ENCODE measurements around the gene USP10. TPM values are rescaled to one million over a fixed set of nuclear protein-coding genes. Genes with fewer than 3 reads are reported as not detected.
A peak's percentile ranks its signal among the peaks of the same experiment; 100 is the strongest.

The USP10 gene
- total RNA-seq, 6 experiments from 2014 or later: 41.5 to 53.2 (median 44.6) TPM

- Histone ChIP-seq H3K4me1 (peaks cover 0 to 86% (median 43%) of the 10 kb centered on the region in 4 donors), H3K9me3 (no peaks in the 10 kb centered on the region), H3K36me3 (no peaks in the 10 kb centered on the region), H3K4me3 (no peak overlapping the region), H3K27me3 (no peaks in the 10 kb centered on the region), H3K27ac (peak overlapping the region in 2 of 3 donors; percentile 39 to 70)
- ATAC-seq: peak in 3 of 4 donors; percentile 16 to 18 (median 17)
- peak in 1 of 3 donors; percentile 64 for DNase-seq
- intact Hi-C loops (cut with DNase I): no loop called here
- TF ChIP-seq, protein P1, sequence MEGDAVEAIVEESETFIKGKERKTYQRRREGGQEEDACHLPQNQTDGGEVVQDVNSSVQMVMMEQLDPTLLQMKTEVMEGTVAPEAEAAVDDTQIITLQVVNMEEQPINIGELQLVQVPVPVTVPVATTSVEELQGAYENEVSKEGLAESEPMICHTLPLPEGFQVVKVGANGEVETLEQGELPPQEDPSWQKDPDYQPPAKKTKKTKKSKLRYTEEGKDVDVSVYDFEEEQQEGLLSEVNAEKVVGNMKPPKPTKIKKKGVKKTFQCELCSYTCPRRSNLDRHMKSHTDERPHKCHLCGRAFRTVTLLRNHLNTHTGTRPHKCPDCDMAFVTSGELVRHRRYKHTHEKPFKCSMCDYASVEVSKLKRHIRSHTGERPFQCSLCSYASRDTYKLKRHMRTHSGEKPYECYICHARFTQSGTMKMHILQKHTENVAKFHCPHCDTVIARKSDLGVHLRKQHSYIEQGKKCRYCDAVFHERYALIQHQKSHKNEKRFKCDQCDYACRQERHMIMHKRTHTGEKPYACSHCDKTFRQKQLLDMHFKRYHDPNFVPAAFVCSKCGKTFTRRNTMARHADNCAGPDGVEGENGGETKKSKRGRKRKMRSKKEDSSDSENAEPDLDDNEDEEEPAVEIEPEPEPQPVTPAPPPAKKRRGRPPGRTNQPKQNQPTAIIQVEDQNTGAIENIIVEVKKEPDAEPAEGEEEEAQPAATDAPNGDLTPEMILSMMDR (IDR thresholded peaks at IDR 0.05): no peak
- TF ChIP-seq POLR2A (IDR thresholded peaks at IDR 0.05): no peak
- WGBS (ENCODE audit: insufficient coverage, low coverage, low lambda C conversion rate, missing lambda C conversion rate): 14% methylated on average over 12 of the region's 12 CpGs
Measured at GRCh38 chr16:84737192-84738011, 37.6 kb downstream of the USP10 start.

- H3K27me3 ChIP-seq: no peaks in the 10 kb centered on the region
- H3K4me1 ChIP-seq: peaks cover 0 to 82% (median 38%) of the 10 kb centered on the region in 4 donors
- no peaks in the 10 kb centered on the region for H3K36me3 ChIP-seq
- peak overlapping the region in 1 of 3 donors; percentile 70 for H3K27ac ChIP-seq
- no peaks in the 10 kb centered on the region for H3K9me3 ChIP-seq
- 21% methylated on average over 8 of the region's 8 CpGs for WGBS (ENCODE audit: insufficient coverage, low coverage, low lambda C conversion rate, missing lambda C conversion rate)
- intact Hi-C loops (cut with DNase I): no loop called here
- ATAC-seq (peak; percentile 55 to 67 (median 60)), DNase-seq (peak; percentile 67 to 76 (median 70))
- TF ChIP-seq, protein P1 (IDR thresholded peaks at IDR 0.05): peak; percentile 76 to 92 (median 89)
- TF ChIP-seq POLR2A (IDR thresholded peaks at IDR 0.05): no peak
- H3K4me3 ChIP-seq: no peak overlapping the region
Measured at GRCh38 chr16:84738255-84739038, 38.6 kb downstream of the USP10 start.

GRCh38 chr16:84739349-84740124 lies 39.7 kb downstream of the USP10 start:
- Histone ChIP-seq H3K36me3 (no peaks in the 10 kb centered on the region), H3K4me1 (peaks cover 0 to 74% (median 36%) of the 10 kb centered on the region in 4 donors), H3K9me3 (no peaks in the 10 kb centered on the region), H3K27me3 (no peaks in the 10 kb centered on the region), H3K27ac (peak overlapping the region in 1 of 3 donors; percentile 70), H3K4me3 (no peak overlapping the region)
- TF ChIP-seq POLR2A (IDR thresholded peaks at IDR 0.05): no peak
- TF ChIP-seq, protein P1 (IDR thresholded peaks at IDR 0.05): no peak
- 44% methylated on average over 5 of the region's 7 CpGs for WGBS (ENCODE audit: insufficient coverage, low coverage, low lambda C conversion rate, missing lambda C conversion rate)
- intact Hi-C loops (cut with DNase I): no loop called here
- ATAC-seq (peak; percentile 59 to 67 (median 60)), DNase-seq (peak in 2 of 3 donors; percentile 49 to 74)

DNA sequence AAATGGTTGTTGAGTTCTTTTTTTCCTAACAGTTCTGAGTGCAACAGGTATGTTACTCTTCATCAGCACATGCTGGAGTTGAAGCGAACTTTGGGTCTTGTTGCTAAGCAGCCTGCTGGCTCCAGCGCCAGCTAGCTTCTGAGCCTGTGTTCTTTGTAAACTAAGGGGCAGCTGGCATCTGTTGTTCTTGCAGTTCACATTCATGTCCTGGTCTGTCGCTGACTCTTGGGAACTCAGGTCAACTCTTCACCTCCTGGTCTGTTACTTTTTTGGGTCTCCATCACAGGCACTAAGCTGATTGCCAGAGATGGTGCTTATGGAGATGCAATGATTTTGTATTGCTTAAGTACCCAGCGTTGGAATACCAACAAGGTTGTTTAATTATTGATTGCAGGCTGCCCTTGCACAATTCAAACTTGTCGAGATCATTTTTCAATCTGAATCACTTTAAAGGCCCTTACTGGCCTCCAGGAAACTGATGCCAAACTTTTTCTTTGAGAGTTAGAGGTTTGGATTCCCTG lies 40.9 kb downstream of the USP10 start:
- Histone ChIP-seq H3K36me3 (no peaks in the 10 kb centered on the region), H3K4me3 (no peak overlapping the region), H3K27ac (peak overlapping the region in 2 of 3 donors; percentile 2 to 70), H3K27me3 (no peaks in the 10 kb centered on the region), H3K4me1 (peaks cover 0 to 73% (median 33%) of the 10 kb centered on the region in 4 donors), H3K9me3 (no peaks in the 10 kb centered on the region)
- 30% methylated on average over 5 of the region's 5 CpGs for WGBS (ENCODE audit: insufficient coverage, low coverage, low lambda C conversion rate, missing lambda C conversion rate)
- intact Hi-C loops (cut with DNase I): no loop called here
- no peak for TF ChIP-seq POLR2A (IDR thresholded peaks at IDR 0.05)
- TF ChIP-seq, protein P1 (IDR thresholded peaks at IDR 0.05): no peak
- peak in 2 of 3 donors; percentile 80 to 83 for DNase-seq
- ATAC-seq: peak; percentile 26 to 68 (median 58)
